Measurements from ENCODE around the gene SKIDA1.

SKIDA1 gene

DNA sequence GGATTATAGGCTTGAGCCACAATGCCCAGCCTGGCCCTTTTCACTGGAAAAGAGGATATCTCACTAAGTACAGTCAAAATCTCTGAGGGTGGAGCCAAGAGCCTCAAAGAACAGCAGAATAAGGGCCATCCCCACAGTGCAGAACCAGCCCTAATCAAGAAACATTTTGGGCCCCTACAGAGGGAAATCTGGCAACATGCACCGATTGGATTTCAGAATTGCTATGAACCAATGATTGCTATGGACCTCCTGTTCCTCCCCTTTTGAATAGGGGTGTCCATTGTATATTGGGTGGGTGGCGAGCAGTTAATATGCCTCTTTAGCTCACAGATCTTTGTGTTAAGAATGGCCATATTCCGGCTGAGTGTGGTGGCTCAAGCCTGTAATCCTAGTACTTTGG, 42.7 kb downstream of the SKIDA1 start:
- DNase-seq (ENCODE audit: low read depth) = no peak

DNA sequence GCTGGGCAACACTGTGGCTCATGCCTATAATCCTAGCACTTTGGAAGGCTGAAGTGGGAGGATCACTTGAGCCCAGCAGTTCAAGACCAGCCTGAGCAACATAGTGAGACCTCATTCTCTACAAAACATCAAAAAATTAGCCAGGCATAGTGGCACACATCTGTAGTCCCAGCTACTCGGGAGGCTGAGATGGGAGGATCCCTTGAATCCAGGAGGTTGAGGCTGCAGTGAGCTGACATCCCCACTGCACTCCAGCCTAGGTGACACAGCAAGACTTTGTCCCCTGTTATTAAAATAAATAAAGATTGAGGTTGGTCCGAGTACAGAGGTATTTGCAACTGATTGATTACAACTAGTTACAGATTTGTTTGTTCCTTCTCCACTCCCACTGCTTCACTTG, 44.1 kb downstream of the SKIDA1 start:
- DNase-seq (ENCODE audit: low read depth) = no peak

DNA sequence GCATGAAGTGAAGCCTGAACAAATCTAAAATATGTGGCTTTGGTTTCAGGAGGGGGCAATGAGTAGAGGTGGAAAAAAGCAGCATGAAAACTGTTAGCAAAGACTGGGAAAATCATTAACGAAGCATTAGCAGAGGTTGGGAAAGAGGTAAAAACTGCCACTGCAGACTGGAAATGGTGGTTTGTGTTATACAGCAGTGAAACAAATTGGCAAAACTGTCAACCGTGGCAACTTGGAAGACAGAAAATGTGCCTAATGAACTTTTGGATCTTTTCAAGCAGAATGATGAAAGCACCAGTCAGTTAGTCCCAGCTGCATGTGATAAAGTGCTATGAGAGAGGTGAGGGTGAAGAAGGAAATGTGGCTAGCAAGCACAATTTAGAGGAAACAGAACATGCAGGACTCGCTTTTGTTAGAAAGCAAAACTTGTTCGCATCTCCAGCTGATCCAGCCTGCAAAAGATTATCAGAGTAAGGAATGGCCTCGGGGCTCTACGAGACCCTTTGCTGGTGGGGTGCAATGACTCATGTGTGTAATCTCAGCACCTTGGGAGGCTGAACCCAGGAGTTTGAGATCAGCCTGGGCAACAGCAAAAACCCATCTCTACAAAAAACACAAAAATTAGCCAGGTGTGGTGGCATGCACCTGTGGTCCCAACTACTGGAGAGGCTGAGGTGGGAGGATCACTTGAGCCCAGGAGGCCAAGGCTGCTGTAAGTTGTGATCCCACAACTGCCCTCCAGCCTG, 45.7 kb downstream of the SKIDA1 start:
- no peak for DNase-seq (ENCODE audit: low read depth)

DNA sequence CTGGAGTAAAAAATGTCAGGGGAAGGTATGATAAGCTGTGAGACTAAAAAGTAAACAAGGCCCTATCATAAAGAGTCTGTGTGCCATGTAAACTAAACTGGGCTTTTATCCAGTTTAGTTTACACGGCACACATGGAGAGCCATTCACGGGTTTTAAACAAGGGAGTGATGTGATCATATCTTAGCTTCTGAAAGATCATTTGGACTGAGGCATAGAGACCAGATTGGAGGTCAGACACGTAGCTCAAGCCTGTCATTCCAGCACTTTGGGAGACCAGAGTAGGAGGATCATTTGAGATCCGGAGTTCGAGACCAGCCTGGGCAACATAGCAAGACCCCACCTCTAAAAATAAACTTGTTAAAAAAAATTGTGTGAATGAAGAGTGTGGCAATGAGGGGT, 50.1 kb downstream of the SKIDA1 start:
- no peak for DNase-seq (ENCODE audit: low read depth)

DNA sequence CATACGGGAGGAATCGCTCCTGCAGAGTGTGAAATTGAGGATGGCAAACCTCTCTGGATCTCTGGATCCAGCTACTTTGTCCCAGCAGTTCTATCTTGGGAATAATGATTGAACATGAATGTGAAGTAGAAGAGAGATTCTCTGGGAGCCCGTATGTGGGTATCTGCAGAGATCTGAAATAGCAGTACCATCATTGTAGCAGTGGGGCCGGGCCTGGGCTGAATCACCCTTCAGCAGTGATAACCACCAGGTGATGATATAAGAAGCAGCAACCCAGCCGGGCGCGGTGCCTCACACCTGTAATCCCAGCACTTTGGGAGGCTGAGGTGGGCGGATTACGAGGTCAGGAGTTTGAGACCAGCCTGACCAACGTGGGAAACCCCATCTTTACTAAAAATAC, 51.9 kb downstream of the SKIDA1 start:
- no peak for DNase-seq (ENCODE audit: low read depth)

DNA sequence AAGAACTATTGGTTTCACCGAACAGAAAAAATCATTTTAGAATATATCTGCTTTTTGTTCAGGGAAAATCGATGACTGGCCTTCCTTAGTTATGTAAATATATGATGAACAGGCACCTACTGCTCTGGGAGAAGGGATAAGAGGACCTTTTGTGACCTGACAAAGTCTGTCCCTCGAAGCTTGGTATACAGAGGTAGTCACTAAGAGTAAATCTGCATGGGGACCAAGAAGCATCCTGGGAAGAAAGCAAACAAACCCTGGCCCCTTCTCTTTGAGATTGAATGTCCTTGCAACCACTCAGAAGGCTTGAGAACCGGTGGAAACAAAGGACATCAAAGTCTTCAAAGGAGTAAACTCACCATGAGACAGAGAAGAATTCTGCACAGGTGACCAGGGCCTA, 52.3 kb downstream of the SKIDA1 start:
- DNase-seq (ENCODE audit: low read depth) = no peak

DNA sequence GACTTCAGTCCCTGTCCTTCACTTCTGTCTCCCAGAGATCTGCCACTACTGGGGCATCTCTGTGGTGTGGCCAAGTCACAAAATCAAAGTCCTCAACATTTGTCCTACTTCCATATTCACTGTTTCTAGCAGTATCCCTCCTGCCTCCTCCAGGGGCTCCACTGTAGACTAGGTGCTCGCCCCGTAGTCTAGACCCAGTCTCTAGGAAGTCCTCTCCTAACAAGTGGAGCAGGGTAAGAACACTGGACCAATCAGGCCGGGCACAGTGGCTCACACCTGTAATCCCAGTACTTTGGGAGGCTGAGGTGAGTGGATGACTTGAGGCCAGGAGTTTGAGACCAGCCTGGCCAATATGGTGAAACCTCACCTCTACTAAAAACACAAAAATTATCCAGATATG, 57.4 kb downstream of the SKIDA1 start:
- DNase-seq (ENCODE audit: low read depth) = no peak

DNA sequence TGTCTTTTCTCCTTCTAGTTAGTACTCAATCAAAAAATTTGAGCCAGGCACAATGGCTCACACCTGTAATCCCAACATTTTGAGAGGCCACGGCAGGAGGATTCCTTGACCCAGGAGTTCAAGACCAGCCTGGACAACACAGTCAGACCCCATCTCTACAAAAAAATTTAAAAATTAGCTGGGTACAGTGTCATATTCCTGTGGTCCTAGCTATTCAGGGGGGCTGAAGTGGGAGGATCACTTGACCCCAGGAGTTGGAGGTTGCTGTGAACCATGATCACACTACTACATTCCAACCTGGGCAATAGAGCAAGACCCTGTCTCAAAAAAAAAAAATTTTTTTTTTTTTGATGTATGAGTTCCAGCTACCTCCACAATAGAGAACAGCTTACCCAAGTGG, 57.8 kb downstream of the SKIDA1 start:
- DNase-seq (ENCODE audit: low read depth) = no peak

DNA sequence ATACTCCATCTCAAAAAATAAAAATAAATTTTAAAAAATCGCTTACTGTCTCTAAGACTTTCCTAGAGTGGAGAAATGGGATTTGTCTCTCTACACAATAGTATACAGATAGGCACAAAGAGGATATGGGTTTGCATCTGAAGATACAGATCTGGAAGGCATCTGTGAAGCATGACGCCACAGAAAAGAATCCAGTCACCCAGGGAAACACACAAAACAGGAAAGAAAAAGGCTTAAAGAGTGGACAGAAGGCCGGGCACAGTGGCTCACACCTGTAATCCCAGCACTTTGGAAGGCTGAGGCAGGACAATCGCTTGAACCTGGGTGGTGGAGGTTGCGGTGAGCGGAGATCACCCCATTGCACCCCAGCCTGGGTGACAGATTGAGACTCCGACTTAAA, 61.3 kb downstream of the SKIDA1 start:
- DNase-seq (ENCODE audit: low read depth) = no peak
